Measurements from ENCODE around the gene UVRAG.
A peak's percentile ranks its signal among the peaks of the same experiment; 100 is the strongest.
"Not testable (repeated sequence)": the region's sequence is repeated elsewhere in the genome, so short reads cannot be mapped to it uniquely, and the experiment has no call there.

UVRAG gene

DNA sequence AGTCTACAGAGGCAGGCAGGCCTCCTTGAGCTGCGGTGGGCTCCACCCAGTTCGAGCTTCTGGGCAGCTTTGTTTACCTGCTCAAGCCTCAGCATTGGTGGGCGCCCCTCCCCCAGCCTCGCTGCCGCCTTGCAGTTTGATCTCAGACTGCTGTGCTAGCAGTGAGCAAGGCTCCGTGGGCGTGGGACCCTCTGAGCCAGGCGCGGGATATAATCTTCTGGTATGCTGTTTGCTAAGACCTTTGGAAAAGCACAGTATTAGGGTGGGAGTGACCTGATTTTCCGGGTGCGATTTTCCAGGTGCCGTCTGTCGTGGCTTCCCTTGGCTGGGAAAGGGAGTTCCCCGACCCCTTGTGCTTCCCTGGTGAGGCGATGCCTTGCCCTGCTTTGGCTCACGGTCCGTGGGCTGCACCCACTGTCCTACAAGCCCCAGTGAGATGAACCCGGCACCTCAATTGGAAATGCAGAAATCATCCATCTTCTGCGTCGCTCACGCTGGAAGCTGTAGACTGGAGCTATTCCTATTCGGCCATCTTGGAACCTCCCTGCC lies 164.5 kb downstream of the UVRAG start:
- peak overlapping the region in 1 of 7 experiments; percentile 24 for H3K4me3 ChIP-seq
- H3K27ac ChIP-seq, result not testable (repeated sequence)

DNA sequence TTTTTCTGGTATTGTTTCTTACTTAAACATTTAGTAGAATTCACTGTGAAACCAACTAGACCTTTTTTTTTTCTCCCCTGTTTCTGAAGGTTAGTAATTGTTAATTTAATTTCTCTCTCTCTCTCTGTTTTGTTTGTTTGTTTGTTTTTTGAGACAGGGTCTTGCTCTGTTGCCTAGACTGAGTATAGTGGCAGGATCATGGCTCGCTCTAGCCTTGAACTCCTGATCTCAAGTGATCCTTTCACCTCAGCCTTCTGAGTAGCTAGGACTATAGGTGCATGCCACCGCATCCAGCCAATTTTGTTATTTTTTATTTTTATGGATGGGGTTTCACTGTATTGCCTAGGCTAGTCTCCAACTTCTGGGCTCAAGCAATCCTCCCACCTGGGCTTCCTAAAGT lies 165.0 kb downstream of the UVRAG start:
- Histone ChIP-seq H3K4me3 (peak overlapping the region in 1 of 7 experiments; percentile 24), H3K27ac (no peak overlapping the region)

GRCh38 chr11:75981546-75981945 lies 166.5 kb downstream of the UVRAG start:
- H3K4me3 ChIP-seq, result no peak overlapping the region
- no peak overlapping the region for H3K27ac ChIP-seq

DNA sequence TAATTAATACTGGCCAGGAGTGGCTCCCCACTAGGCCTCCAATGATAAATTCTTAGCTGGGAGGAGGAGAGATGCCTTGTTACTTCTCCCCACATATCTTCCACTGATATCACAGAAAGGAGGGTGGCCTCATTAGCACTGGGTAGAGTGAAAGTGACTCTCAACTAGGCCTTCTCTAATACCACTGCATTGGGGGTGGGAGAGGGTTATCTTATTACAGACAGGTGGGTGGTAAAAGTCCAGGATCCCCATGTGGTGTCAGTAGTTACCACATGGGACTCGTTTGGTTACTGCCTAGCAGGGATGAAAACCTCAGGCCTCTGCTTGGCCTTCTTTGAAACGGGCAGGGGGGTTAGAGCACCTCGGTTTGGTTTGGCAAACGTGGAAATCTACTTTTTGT lies 167.3 kb downstream of the UVRAG start:
- no peak overlapping the region for H3K4me3 ChIP-seq
- H3K27ac ChIP-seq, result no peak overlapping the region

GRCh38 chr11:75986966-75987365 lies 172.0 kb downstream of the UVRAG start:
- no peak overlapping the region for H3K27ac ChIP-seq

GRCh38 chr11:75993126-75993525 lies 178.1 kb downstream of the UVRAG start:
- Histone ChIP-seq H3K4me3 (no peak overlapping the region), H3K27ac (no peak overlapping the region)

More at GRCh38 chr11:75986966-75987365, 172.0 kb downstream of the UVRAG start:
- H3K4me3 ChIP-seq, result no peak overlapping the region

GRCh38 chr11:75994616-75995015 lies 179.6 kb downstream of the UVRAG start:
- Histone ChIP-seq H3K4me3 (no peak overlapping the region), H3K27ac (no peak overlapping the region)

DNA sequence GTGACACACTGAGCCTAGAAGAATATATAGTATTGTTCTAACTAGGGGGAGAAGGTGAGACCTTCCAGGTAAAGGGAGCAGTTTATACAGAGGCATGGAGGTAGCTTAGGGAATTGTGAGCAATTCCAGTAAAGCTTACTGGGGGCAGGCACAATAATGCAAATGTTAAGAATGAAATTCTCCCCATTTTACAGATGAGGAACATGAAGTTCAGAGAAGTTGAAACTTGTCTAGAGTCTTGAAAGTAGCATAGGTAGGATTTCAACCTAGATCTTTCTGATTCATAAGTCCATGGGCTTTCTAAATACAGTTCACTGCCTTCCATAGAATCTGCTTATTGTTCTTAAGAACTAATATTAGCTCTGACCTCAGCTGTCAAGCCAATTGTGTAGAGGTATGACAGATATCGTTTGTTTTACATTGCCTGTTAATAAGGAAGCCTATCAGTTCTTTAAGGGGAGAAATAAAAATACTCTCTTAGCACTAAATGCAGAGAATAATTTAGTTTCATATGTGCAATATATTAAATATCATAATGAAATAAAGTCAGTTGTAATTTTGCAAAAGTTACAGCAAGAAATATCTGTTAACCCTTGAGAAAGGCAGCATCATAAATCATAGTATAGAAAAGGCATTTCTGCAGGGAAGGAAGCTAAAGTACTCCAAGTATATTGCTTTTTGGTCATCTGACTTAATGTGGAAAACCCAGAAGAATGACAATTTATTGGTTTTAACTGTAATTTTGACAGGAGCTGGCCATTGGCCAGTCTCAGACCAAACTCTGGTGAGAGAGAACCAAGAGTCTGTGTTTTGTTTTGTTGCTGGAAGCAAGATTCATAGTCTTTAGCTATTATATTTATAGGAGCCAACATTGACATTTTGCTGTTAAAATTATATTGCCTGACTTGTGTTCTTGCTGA lies 181.8 kb downstream of the UVRAG start:
- Histone ChIP-seq H3K27ac (no peak overlapping the region), H3K4me3 (no peak overlapping the region)

GRCh38 chr11:76004400-76004799 lies 189.4 kb downstream of the UVRAG start:
- Histone ChIP-seq H3K27ac (no peak overlapping the region), H3K4me3 (no peak overlapping the region)

- no peak overlapping the region for H3K27ac ChIP-seq
- no peak overlapping the region for H3K4me3 ChIP-seq
Observed at GRCh38 chr11:76005756-76006155, 190.7 kb downstream of the UVRAG start.

- Histone ChIP-seq H3K27ac (no peak overlapping the region), H3K4me3 (no peak overlapping the region)
Observed at GRCh38 chr11:76007166-76007565, 192.2 kb downstream of the UVRAG start.

DNA sequence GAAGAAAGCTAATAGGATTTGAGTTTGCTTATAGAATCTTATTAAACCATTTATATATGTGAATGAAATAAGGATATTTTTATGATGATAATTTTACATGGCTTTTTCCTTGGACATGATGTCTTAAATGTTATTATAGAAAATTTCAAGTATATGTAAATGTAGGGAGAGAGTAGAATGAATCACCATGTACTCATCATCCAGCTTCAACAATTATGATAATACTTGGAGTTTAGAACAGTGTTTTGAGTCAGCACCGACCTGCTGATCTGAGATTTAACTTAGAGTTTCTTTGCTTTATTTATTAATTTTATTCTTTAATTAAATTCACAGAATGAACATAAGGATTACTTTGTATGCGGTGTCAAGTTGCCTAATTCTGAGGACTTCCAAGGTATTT lies 193.5 kb downstream of the UVRAG start:
- H3K4me3 ChIP-seq, result no peak overlapping the region
- H3K27ac ChIP-seq, result no peak overlapping the region

GRCh38 chr11:76010051-76010450 lies 195.0 kb downstream of the UVRAG start:
- Histone ChIP-seq H3K27ac (no peak overlapping the region), H3K4me3 (no peak overlapping the region)

DNA sequence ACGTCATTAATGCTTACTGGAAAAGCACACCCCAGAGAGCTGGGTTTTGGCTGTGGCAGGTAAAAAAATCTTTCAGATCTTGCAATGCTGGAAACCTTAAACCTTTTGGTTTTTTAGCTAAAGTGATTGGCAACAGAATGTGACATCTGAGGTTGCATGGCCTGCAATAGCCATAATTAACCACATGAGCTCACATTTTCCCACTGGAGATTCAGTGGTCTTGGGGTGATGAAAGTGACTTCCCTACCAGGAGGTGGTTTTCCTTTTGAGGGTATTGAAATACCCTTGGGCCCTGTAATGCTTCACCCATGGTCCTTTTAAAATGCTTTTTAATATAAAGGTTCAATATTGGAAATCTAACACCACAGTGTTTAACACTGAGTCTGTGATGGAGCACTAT lies 198.5 kb downstream of the UVRAG start:
- no peak overlapping the region for H3K4me3 ChIP-seq
- H3K27ac ChIP-seq, result no peak overlapping the region

GRCh38 chr11:76023236-76024068 lies 208.4 kb downstream of the UVRAG start:
- H3K27ac ChIP-seq, result peak overlapping the region in 3 of 21 experiments; percentile 3 to 32 (median 14)
- H3K4me3 ChIP-seq, result no peak overlapping the region

DNA sequence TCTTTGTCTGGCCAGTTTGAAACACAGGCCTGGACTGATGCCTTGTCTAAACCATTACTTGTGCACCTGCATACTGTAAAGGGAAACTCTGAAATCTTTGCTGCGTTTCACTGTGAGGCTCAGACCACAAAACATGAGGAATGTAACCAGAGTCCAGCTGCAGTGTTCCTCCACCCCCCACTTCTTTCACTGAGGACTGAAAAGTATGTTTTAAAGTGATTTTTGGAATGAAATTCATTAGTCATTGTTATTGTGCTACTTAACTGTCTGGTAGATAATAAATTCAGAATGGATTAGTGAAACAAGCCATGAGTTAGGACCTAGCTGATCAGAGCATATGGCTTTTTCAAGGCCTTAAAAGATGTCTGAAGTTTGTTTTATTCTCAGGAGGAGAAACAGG lies 210.1 kb downstream of the UVRAG start:
- Histone ChIP-seq H3K27ac (peak overlapping the region in 2 of 21 experiments; percentile 21 to 38), H3K4me3 (no peak overlapping the region)

GRCh38 chr11:76025817-76026216 lies 210.8 kb downstream of the UVRAG start:
- H3K27ac ChIP-seq, result peak overlapping the region in 1 of 21 experiments; percentile 21
- H3K4me3 ChIP-seq, result no peak overlapping the region

- H3K27ac ChIP-seq, result no peak overlapping the region
Observed at GRCh38 chr11:76026281-76026680, 211.3 kb downstream of the UVRAG start.

GRCh38 chr11:76026862-76027261 lies 211.9 kb downstream of the UVRAG start:
- Histone ChIP-seq H3K4me3 (no peak overlapping the region), H3K27ac (no peak overlapping the region)

More at GRCh38 chr11:76026281-76026680, 211.3 kb downstream of the UVRAG start:
- no peak overlapping the region for H3K4me3 ChIP-seq

DNA sequence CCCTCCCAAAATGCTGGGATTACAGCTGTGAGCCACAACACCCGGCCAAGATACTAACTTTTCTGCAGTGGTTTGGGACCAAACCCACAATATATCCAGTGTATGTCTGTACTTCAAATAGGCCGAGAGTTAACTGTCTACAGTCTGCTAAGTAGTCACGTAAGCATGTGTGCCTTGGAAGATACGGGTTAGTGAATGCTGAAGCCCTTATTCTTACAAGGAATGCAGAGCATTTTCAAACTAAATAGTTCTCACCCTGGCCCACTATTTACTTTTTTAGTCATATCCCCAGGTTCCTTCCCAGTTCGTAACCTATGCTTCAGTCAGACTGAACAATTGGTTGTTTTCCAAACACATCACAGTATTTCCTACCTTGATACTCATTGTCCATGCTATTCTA lies 215.3 kb downstream of the UVRAG start:
- H3K4me3 ChIP-seq, result no peak overlapping the region
- H3K27ac ChIP-seq, result no peak overlapping the region
